ENCODE data around the gene ASXL3.

Gene ASXL3

DNA sequence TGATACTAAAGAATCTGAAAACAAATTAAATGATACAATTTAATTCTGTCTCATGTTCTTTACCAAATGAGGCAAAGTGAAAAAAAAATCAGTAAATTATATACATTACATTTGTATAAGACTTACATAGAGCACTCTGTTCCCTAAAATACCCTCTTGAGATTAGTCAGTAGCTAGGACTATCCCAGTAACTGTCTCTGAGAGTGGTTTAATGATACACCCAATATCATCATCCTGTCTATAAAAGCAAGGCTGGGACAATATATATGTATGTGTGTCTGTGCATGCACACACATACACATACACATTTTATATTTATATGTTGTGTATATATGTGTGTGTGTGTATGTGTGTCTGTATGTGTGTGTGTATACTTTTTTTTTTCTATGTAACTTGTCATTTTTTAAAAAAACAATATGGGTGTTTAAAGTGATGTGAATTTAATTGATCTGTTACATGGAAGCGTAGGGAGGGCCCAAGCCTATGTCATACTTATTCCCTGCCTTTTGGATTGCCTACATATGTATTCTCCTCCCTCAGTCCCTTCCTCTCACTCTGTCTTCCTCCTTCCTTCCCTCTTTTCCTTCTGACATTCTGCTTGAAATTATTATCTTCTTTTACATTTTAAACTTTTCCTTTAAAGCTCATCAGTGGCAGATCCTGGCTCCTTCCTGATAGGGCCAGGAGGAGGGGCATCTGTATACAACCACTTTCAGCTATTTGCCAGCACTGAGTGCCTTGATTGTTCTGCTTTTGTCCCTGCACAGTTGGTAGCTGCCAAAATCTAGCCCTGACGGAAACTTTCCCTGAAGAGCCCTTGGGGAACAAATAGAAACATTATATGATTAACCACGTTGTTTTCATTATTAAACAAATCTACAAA, 6.8 kb downstream of the ASXL3 start:
- no peak for DNase-seq

DNA sequence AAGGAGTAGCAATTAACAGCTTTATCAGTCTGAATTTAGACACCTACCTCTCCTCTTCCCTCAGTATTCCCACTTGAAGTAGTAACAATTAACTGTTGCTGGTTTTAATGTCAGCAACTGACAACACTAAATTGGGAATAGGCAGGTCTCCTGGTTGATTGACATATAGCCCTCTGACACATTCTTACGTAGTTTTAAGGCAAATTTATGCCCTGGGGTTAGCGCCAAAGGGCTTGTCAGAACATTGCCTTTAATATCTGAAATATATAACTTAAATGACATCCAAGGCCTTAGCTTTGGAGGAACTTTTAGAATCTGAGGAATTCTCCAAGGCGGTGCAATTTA, 7.4 kb downstream of the ASXL3 start:
- no peak for DNase-seq

DNA sequence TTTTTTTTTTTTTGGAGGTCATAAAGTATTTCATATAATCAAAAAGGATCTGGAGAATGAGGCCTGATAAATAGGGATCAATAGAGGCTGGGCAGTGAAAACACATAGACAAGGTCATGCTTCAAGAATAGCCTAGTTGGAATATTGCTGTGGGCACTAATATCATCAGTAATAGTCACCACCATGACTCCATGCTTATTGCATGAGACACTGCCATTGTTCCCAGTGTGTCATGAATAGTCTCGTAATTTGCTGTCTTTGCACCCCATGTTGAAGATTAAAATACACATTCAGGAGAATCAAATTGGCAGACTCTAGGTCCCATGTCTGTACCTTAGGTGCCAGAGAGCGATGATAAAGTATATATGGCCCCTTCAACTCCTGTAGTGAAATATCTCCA, 10.3 kb downstream of the ASXL3 start:
- no peak for DNase-seq

DNA sequence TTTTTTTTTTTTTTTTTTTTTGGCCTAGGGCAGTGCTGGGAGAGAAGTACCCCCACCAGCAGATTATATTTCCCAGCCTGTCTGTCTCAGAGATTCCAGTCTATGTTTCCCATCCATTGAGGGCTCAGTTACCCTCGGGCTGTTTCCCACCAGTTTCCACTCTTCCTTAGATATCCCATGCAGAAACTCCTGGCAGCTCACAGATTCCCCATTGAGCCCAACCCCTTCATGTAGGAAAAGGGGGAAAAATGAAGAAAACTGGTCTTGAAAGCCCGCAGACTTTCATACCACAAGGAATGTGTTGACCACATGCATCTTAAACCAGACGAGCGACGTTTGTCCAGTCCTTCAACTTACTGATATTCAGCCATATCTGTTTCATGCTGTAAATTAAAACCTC, 15.2 kb downstream of the ASXL3 start:
- DNase-seq = no peak

DNA sequence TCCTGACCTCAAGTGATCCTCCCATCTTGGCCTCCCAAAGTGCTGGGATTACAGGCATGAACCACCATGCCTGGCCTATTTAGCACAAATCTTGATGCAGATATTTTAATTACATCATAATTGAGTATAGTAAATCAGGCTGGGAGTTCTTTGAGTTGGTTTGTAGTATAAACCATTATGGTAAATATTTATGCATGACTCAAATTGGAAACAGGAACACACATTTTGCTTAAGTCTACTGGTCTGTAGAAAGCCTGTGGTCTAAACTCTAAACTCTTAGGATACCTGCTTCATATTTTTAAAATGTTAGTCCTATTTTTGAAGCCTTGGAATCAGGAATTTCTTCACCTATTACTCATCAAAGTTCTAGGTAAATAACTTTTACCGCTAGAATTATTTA, 16.8 kb downstream of the ASXL3 start:
- no peak for DNase-seq

DNA sequence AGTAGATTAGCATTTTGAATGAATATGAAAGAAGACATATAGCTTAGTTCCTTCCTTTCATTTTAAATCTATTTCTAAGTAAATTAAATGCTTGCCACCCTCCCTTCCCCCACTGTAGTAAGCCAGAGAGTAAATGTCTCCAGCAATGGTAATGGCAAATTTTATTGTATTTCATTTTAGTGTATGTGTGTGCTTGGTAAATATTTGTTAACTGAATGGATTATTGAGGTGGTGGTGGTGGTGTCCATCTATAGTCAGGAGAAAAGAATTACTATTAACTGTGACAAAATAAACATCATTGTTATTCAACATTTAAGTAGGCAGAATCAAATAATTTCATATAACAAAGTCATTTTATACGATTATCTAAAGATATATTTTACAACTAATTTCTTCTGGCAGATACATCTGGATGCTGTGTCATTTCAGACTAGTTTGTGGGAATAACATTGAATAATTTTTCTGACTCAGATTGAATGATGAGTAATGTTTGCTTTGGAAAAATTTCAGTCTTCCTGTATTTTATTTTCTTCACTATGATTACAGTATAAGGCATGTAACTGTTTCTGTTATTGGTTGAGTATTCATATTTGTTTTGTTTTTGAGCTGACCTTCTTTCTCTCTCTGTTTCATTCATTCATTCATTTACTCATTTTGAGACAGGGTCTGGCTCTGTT, 18.3 kb downstream of the ASXL3 start:
- no peak for DNase-seq

DNA sequence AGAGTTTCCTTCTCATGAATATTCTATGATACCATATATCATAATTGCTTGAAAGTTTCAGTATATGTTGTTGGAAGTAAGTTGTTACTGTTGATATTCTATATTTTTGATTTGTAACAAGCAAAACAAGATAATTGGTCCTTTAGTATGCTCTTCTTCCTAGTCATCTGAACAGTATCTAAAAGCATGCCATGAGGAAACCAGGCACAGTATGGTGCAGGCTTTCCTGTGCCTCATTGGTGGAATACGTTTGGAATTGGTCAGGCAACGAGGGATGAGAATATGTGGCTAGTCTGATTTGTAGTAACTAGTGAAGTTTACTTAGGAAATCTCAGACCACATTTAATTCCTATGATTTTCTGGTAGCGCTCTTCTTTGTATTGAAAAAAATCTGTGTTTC, 22.8 kb downstream of the ASXL3 start:
- no peak for DNase-seq

DNA sequence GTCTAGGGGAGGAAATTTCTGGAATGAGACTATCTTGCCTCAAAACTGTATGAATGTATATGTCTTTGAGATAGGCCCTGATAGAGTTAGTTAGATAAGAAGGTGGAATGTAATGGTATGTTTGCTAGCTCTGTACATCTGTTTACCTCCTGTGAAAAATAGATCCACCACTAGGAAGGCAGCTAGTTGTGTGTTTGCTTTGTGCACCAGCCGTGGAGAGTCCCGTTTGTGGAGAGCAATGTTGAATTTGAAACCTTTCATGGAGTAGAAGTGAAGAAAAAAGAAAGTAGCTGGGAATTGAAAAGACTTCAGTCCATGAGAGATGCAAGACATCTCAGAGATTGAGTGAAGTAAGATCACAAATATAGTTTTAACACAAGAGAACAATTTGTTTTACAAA, 25.4 kb downstream of the ASXL3 start:
- DNase-seq = no peak

DNA sequence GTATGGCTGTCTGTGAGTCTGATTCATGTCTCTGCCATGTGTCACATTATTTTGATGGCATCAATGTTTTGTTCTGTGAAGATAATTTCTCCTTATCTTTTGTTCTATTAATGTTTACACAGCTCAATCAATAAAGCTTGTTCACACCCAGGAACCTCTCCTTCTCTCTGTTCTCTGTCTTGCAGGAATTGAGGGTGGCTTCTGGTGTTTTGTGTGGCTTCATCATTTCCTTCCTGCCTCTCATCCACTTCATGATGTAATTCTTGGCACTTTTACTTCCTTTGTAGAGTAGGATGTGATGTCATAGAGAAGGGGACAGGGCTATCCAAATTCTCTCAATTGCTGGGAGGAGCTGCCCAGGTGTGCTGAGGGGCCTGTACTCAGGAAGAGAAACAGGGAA, 27.2 kb downstream of the ASXL3 start:
- no peak for DNase-seq

DNA sequence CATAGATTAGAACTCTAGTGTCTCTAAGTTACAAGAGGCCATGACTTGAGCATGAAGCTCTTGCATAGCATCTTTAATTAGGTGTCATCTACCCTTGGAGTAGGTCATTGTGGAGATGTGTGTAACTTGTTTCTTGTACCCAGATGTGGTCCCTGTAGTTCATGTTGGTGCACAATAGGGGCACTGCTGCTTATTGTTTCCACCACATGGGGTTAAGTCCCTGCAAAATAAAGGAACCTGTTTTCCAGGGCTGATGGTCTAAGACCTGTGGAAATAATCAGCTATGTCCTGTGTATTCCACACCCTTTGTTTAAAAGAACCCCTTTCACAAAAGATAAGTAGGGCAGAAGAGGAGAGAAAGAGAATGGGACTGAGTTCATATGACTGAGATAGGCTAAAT, 28.6 kb downstream of the ASXL3 start:
- no peak for DNase-seq

DNA sequence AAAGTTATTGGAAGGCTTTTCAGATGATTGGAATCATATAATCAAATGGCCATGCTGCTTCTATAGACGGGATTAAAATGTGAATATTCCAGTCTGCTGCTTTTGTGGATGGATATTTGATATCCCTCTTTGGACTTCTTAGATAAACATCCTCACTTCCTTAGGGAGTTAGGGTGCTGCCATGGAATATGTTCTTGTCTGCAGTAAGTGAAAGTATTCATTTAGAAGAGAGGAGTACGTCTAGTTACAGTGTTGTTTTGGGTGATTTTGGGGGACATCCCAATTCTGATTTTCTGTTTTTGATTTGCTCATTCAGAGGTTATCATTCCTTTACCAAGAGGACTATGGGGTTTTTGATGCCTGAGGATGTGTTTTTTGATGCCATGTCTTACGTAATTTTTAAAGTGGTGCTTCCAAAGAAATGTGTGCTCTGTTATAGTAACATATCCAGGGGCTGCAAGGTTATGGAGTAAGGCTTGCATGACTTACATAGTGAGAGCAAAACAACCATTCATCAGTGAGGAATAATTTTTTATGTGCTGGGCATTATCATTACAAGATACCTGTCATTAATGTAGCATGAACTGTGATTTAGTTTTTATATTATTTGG, 33.6 kb downstream of the ASXL3 start:
- DNase-seq = no peak

DNA sequence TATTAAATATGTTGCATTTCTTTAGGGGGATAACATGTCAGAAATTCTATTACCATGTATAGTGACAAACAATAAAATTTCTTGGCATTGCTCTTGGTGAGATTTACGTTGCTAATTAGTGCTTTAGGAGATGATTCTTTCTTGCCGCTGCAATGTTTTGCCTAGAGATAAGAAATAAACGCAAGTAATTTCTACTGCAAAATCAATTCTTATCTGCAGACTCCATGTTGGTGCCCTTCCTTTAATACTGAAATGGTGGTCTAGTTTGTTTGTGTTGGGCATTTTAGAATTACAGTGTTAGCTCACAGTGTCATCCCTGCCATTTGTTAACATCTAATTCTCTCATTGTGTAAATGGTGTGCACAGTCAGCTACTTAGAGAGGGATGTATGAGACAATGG, 34.6 kb downstream of the ASXL3 start:
- DNase-seq = no peak

DNA sequence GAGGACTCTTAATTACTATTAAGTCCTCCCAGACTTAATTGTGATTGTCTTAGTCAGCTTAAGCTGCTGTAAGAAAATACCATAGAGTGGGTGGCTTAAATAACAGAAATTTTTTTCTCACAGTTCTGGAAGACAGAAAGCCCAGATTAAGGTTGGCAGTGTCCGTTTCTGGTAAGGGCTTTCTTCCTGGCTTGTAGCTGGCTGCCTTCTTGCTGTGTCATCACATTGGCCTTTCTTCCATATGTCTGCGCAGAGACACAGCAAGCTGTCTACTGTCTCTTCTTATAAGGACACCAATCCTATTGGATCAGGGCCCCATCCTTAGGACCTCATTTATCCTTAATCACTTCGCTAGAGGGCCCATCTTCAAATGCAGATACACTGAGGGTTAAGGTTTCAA, 38.5 kb downstream of the ASXL3 start:
- DNase-seq = no peak

DNA sequence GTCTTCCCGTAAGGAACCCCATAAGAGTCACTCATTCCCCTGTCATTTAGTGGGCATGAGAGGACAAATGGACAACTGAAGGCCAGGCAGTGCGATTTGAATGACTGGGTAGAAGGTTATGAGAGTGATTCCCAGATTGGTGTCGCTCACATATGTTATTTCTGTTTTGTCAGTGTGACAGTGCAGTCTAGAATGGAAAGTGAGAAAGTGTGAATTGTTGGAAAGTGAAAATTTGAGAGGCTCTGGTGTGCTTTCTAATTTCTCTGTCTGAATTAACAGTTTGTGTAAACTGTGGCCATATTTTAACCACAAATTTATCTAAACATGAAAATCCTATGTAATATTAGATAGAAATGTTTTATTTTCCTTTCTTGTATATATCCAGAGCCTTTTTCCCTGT, 49.1 kb downstream of the ASXL3 start:
- DNase-seq = no peak

DNA sequence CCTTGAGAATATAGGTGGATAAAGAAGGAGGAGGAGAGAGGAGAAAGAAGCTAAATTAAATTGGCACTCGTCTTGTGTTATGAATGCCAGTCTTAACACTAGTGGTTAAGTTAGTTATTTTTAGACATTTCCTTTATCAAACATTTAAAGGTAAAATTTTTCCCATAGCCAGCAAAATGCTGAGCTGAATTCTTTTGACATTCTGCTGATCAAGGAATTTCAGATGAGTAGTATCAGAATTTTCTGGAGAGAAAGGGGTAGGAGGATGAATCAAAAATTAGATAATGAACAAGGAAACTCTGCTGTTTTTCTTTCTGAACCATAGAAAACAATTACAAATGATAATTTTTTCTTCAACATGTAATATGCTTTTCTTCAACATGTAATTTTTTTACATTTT, 52.5 kb downstream of the ASXL3 start:
- no peak for DNase-seq

DNA sequence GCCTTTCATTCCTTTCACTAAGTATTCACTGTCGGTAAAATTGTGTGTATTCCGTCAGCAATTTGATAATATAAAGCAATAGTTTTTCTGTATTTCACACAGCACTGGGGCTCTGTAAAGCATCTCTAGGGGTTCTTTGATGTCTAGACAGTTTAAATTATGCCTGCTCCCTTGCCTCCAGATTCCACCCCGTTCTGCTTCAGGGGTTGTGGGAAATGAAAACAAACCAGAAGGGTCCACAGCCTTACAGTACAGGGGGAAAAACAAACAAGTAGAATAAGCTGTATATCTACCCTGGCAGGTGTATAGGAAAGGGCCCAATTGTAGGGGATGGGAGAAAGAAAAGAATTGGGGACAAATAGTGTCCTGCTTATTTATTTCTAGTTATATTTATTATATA, 63.1 kb downstream of the ASXL3 start:
- DNase-seq = no peak

DNA sequence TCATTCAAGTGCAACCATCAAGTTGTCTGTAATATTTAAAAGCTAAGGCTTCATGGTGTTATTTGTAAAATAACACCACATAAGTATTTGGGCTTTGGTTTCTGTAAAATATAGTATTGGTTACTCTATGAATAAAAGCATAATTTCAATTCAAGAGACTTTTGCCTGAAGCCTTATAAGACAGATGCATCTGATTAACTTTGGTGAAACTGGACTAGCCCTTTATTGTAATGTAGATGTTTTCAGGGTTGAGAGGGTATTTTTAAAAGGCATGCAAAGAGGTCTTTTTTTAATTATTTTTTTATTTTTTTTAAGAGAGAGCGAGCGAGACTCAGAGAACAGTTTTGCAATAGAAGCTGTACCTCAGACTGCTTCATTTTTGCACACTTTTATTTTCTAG, 66.5 kb downstream of the ASXL3 start:
- no peak for DNase-seq

DNA sequence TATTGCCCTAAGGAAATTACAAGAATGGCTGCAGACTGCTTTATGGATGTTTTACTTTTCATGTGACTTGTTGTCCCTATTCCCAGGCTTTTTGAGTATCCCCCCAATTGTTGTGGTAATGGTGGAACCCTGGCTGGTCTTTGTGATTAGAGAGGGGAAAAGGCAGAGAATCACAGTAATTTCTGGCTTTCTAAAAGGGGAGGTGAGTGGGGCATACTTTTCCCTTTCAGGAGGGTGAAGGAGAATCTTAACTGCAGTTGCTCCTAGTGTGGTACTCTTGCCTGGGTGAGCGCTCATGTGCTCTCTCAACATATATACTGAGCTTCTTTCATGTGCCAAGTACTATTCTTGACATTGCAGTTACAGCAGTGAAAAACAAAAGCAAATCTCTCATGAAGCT, 69.3 kb downstream of the ASXL3 start:
- no peak for DNase-seq

DNA sequence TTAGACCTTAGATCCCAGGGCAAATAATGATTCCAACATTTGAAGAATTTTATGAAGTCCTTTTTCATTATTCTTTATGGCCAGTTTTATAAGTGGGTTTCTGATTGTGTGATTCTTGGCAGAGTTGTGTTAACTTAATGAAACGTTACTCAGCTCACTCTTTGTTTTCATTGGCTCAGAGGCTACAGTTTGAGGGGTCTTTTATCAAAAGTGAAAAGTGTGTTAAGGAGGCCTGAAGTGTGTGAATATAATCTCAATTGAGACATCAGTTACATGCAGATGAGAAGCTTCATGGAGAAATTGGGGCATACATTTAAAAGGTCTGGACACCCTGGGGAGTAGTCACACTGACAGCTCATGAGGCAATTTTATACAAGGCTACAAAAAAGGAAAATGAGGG, 74.6 kb downstream of the ASXL3 start:
- DNase-seq = no peak

DNA sequence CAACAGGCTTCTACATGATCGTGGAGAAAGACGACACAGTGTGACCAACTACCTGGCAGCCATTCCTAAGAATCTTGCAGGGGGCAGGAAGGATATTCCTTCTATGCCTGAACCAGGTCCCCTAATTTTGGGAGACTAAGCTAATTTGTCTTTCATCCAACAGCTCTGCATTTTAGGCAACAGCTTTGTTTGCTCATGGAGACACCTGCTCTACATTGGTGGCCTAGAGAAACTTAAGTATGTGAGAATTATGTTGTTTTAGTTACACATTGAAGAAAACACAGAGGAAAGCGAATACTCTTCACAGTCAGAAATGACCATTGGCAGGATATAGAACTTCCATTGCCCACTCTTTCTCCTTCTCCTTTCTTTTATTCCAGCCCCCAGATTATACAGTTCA, 75.2 kb downstream of the ASXL3 start:
- DNase-seq = no peak

DNA sequence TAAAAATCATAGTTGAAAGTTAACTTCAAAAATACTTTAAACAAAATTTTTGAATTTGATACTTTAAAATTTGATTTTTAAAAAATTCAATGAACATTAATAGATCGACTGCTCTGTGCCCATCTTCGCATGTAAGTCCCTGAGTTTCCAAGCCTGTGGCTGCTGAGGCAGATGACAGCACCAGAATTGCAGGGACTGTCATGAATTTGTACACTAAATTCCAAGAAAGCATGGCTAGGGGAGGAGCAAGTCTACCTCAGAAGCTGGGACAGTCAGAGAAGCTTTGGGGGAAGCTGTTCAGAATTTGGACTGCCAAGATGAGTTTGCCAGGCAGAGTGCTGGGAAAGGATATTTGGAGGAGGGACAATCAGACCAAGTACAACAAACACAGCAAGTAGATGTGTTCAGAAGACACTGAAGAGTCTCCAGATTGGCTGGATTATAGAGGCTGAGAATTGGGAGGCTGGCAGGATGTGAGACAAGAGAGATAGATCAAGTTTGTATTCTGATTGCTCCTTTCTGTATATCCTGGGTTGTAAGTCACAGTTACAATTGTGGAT, 79.0 kb downstream of the ASXL3 start:
- no peak for DNase-seq

DNA sequence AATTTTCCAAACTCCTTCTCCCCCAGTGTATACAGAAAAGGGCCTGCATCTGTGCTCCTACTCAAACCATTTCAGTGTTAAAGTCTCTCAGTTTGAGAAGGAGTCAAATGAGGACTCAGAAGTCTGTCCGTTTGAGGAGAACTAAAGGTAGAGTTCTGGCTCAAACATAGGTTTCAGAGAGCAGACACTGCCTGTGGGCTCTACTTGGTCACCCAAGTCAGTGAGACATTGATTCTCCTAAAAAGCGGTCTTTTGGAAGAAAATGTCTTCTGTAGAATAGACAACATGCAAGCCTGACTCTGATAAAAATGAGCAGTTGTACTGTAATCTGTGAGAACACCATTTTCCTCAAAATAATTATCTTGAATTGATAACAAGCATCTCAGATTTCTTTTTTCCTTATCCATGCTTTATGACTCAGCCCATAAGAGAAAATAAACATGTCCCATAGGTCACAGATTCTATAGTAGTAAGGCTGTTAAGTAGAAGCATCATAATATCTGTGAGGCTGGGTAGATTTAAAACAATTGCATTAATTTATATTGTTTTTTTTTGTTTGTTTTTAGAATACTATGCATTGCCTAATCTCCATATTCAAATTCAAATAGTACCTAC, 82.8 kb downstream of the ASXL3 start:
- DNase-seq = no peak

DNA sequence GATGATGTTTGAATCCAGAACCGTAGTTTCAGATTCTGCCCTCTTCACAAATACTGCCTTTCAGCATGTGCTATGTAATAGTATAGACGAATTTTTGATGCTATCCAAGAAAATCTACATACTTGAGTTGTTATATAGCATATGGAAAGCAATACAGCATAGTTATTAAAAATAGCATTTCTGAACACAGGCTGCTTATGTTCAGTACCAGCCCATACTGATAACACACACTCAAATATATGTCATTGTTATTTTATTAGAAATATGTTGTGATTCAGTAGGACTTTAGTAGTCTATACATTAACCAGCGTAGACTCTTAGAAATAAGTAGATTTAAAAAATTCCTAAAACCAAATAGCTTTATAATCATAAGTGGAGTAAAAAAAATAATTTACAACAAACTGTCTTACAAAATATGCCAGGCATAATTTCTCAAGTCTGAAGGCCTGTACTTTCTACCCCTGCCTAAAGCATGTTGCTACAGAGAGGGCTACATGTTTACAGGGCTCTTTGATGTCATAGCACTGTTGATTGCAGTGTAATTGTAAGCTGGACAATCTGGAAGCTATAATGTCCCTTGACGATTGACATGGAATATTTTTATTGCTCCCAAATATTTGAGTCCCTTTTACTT, 86.3 kb downstream of the ASXL3 start:
- DNase-seq = no peak
